Skin of body (tissue), 2 donors: Measurements from ENCODE around the gene DIAPH2. TPM values are rescaled to one million over a fixed set of nuclear protein-coding genes. Genes with fewer than 3 reads are reported as not detected.

Source experiments
- DNase-seq: peaks from one replicate; lab custom pipeline; 2025; lab: John Stamatoyannopoulos, UW
- total RNA-seq: library from RNA; depleted of rRNA; stranded (reverse); fragments of >200 nt; gene quantifications from one replicate; pipeline ENCODE4 v1.2.3, GENCODE V29; 2014

The DIAPH2 gene
- total RNA-seq, 1 donor from 2014 or later = 24.5 TPM

DNA sequence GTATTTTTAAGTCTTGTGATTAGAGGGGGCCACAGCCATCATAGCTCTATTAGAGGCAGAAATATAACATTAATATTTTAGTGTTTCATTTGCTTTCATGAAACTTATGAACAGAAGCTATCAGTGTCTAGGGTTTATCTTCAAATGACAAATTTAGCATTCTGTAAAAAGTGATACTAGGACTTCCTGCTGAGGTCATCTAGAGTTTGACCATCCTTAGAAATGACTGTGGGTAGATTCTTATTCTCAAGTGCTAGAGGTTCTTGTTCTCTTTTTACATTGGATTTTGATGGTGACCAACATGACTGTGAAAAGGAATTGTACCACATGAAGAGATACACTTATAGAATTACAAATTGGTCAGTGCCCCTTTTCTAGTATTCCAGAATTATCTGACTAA is 767.6 kb downstream of the DIAPH2 start:
- DNase-seq = no peak

DNA sequence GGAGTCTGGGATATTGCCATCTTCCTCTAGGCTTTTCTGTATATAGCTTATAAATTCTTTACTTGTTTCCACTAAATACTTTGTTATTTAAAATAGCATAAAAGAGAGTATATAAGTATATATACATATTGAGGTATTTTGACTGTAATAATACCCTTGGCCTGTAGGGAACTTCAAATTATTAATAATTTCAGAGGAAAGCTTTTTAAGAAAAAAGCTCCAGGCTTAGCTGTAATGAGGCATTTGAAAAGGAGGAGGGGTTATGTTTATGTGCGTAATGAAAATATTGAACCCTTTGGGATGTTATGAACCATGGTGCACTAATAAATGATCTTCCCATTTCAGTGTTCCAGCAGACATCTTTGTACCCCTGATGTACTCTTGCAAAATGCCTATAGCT is 777.1 kb downstream of the DIAPH2 start:
- DNase-seq = no peak

GRCh38 chrX:97471071-97471470 is 786.4 kb downstream of the DIAPH2 start:
- no peak for DNase-seq

DNA sequence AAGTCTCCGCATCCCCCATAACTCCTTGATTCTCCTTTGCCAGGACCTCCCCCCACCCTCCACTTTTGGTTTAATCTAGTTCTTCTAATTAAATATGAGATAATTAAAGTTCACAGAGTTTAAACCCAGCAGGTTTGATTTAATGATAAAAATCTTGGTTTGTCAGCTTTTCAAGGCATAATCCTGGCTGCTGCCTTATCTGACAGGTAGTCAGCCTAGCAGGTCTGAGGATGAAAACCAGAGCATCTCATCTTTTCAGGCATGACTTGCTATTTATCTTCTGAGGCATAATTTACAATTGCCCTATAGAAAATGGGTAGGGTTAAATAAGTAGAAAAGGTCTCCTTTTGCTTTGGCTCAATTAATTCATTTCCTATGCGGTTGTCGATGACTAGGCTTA is 790.3 kb downstream of the DIAPH2 start:
- no peak for DNase-seq

DNA sequence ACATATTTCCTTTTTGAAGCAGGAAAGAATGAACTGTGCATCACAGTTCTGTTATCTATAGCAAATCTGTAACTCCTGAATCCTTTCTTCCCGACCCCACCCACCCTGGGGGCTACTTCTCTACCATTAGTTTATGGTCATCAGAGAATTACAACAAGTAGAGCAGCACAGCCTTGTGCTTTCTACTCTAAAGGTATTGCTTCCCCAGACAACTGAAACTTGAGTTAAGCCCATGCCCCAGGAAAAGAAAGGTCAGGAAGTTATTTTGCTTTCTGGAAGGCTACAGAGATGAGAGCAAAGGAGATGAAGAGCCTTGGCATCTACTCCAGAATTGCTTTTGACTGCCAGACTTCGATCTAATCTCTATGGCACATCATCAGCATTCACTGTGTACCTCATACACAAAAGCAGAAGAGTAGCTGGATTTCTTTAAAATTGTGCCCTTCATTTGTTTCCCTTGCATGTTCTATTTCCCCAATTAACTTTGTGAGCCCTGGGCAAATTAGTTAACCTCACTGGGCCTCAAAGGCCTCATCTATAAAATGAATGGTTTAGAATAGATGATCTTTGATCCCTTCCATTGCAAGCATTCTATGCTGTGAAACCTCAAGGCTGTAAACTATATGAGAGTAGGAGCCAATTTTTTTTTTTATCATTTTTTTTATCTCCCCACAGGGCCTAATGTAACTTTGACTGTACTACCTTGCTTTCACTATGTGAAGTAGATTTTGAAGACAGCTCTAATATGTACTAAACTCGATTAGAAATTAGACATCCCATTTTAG is 794.7 kb downstream of the DIAPH2 start:
- DNase-seq = no peak

DNA sequence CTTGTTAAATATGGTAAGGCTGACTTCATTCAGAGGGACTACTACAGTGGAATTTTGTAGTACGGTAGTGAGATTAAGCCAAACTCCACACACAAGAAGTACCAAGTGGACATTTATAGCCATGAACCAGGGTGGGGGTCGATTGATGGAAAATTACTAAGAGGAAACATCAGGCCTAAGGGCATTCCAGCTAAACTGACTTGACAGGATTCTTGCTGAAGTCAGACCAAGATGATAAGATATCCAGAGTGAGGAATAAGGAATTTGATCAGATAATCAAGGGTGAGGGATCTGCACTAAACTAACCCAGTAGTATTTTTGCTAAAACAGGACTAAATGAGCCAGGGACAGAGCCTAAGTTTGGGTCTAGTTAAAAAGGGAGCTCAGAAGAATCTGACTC is 796.6 kb downstream of the DIAPH2 start:
- DNase-seq = no peak

GRCh38 chrX:97482666-97483300 is 798.1 kb downstream of the DIAPH2 start:
- DNase-seq = no peak

DNA sequence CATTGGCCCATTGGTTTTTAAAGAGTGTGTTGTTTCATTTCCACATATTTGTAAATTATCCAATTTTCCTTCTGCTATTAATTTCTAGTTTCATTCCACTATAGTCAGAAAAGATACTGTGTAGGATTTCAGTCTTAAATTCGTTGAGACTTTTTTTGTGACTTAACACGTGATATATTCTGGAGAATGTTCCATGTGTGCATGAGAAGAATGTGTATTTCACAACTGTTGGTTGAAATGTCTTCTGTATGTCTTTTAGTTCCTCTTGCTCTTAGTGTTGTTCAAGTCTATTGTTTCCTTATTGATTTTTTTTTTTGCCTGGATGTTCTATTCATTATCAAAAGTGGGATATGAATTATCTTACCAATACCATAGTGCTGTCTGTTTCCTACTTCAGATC is 806.0 kb downstream of the DIAPH2 start:
- no peak for DNase-seq

DNA sequence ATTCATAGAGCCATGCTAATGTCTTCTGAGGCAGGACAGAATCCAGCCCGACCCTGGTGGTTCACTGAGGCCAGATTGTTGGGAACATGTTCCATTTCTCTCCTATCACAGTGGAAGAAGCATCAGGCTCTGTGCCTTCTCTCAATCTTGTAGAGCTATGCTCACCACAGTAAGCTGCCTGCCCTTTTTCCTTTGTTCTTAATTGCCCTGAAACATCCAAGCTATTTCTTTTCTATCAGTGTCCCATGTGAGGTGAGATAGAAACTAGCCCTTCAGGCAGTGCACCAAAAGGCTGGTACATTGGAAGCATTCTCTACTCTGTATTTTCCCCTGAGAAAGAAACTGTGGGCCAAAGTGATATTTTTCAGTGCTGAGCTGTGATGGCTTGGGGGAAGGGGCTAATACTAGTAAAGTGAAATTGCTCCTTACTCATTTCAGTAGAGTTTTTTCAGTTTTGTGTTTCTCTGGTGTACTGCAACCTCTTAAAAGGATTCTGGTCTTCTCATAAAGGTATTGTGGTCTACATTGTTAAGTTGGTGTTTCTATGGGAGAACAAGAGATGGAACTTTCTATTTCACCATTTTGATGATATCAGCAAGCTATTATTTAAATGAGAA is 810.2 kb downstream of the DIAPH2 start:
- DNase-seq = no peak

GRCh38 chrX:97498093-97498492 is 813.5 kb downstream of the DIAPH2 start:
- DNase-seq = no peak

DNA sequence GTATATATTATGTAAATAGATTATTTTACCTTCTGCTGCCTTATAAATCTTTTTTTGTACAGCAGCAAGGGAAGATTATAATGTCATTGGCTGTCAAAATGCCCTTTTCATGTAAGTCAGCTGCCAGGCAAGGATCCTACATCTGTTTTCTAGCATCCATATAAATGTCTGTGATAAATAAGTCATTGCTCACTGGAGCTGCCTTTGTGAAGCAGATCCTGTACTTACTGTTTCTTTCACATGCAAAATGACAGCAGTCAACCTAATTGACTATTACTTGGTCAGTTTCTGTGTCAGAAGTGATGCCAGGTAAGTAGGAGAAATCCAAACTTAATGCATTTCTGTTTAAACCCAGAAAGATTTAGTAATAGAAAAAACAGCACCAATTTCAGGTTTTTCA is 819.8 kb downstream of the DIAPH2 start:
- no peak for DNase-seq

- no peak for DNase-seq
These were observed 833.1 kb downstream of the DIAPH2 start for GRCh38 chrX:97517763-97518162.

DNA sequence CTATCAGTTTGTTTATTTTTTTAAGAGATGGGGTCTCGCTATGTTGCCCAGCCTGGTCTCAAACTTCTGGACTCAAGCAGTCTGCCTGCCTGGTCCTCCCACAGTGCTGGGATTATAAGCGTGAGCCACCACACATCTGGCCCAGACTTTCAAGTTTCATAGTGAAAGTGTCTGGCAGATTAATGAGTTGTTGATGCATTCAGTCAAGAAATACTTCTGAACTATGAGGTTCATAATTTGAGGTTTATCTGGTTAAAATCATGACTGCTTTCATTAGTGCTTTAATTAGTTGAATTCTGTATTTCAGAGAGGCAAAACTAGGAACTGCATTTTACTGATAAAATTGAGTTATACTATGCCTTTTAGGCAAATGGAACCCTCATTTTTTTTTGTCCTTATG is 837.7 kb downstream of the DIAPH2 start:
- no peak for DNase-seq

- DNase-seq = no peak
These were observed 839.7 kb downstream of the DIAPH2 start for GRCh38 chrX:97524340-97524739.

DNA sequence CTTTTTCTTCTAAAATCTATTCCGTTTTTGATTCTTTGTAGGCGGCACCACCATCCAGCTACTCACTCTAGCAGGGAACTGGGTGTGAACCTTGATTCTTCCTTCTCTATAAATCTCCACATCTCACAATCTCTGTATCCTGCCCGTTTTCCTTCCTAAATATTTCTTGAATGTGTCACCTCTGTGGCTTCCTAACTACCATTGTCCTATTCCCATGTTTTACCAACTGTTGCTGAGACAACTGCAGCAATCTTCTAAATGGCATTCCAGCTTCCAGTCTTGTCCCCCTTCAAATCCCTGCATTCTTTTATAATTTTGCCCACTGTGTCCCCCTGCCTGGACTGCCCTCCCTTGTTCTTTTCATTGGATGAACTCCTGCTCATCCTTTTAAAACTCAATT is 840.4 kb downstream of the DIAPH2 start:
- no peak for DNase-seq

GRCh38 chrX:97525981-97526380 is 841.3 kb downstream of the DIAPH2 start:
- DNase-seq = no peak

DNA sequence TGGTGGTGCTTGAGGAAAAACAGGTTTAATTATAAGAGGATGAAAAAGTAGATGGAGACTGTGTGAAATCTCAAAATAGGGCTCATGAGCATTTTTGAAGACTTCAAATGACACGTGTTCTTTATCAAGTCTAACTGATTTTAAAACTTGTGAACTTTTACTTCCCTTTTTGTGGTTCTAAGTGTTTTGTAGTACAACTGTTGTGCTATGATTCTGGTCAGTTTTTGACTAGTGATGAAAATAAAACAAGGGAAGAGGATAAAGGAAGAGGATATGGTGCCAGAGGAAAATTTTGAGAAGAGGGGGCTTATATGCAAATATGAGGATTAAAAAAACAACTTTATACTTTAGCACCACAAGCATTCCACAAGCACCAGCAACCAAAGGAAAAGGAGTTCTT is 843.1 kb downstream of the DIAPH2 start:
- no peak for DNase-seq

DNA sequence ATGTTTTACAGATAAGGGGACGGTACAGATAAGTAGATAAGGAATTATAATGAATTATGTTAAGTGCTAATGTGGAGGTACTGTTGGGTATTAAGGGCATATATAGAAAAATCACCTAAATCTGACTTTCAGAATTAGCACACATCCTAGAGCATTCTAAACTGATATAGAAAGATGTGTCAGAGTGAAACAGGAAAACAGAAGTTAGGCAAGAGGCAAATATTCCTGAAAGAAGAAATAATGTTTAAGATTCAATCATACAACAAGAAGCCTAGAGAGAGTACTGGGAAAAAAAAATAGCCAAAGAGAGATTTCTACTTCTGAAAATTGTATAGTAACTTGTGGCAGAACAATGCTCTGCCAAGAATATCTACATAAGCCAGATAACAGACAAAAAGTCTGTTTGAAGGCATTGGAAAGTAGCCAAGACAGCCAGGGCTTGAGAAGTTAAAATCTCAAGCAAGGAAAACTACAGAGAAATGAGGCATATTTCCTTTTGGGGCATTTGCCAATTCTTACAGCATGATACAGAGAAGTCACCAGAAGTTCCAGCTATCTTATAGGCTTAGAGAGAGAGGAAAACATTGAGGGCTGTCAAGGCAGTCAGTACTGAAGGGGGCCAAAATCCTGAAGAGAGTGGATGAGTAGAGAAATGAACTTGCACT is 845.0 kb downstream of the DIAPH2 start:
- DNase-seq = no peak

DNA sequence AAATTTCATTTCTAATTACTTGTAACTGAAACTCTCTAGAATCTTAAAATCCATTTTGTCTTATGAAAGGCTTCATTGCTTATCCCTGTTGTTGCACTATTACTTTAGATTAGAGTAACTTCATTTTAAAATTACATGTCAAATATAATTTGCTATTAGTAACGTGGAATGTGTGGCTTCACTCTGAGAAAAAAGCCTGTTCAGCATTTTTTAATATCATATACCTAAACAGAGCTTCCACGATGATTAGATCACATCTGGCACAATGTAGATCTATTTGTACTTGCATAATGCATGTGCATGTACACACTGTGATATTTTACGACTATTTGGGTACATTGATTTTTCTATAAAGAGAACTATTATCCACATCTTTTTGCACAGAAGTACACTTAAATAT is 847.2 kb downstream of the DIAPH2 start:
- DNase-seq = no peak

GRCh38 chrX:97538745-97539144 is 854.1 kb downstream of the DIAPH2 start:
- DNase-seq = no peak

- no peak for DNase-seq
These were observed 855.4 kb downstream of the DIAPH2 start for GRCh38 chrX:97539970-97540519.
